Sigmoid colon (tissue), 4 donors: Measurements from ENCODE around the gene KIF17.

Source experiments
- EP300 ChIP-seq, 4 donors: sonication (generic); formaldehyde crosslinking; IDR thresholded peaks; one replicate each; pipeline ENCODE4 v1.6.1; 2017; ENCODE audit warnings: antibody characterized with exemption in 4 of 4
- POLR2A ChIP-seq, 2 donors: fragments of 450-650 bp; IDR thresholded peaks; one replicate each; pipeline ENCODE4 v1.6.1; 2016; ENCODE audit warnings: antibody characterized with exemption in 2 of 2, mild to moderate bottlenecking in 2 of 2, moderate library complexity in 2 of 2
- POLR2AphosphoS5 ChIP-seq, 4 donors: sonication (generic); formaldehyde crosslinking; IDR thresholded peaks; one replicate each; pipeline ENCODE4 v1.6.1; 2017; ENCODE audit warnings: antibody characterized with exemption in 4 of 4
- TF ChIP-seq, protein P1 (sequence below), 4 experiments: fragments of 450-650 bp in 3 of 4; fragments of 200-600 bp in 1 of 4; IDR thresholded peaks; one replicate each; pipeline ENCODE4 v1.5.1; 2016 to 2019; ENCODE audit warnings: antibody characterized with exemption in 4 of 4, mild to moderate bottlenecking in 3 of 4, moderate library complexity in 2 of 4

DNA sequence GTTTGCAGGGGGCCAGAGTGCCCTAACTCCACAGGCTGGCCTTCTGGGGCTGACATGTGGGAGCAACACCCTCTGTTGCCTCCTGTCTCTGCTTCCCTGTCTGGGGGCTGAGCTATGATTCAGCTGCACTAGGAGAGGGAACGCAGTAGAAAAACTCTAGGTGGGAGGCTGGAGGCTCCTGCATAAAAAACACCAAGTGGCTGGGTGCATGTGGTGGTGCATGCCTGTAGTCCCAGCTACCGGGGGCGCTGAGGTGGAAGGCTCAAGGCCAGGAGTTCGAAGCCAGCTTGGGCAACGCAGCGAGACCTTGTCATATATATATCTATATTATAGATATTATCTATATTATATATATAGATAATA lies 5.6 kb downstream of the KIF17 start:
- TF ChIP-seq, protein P1, sequence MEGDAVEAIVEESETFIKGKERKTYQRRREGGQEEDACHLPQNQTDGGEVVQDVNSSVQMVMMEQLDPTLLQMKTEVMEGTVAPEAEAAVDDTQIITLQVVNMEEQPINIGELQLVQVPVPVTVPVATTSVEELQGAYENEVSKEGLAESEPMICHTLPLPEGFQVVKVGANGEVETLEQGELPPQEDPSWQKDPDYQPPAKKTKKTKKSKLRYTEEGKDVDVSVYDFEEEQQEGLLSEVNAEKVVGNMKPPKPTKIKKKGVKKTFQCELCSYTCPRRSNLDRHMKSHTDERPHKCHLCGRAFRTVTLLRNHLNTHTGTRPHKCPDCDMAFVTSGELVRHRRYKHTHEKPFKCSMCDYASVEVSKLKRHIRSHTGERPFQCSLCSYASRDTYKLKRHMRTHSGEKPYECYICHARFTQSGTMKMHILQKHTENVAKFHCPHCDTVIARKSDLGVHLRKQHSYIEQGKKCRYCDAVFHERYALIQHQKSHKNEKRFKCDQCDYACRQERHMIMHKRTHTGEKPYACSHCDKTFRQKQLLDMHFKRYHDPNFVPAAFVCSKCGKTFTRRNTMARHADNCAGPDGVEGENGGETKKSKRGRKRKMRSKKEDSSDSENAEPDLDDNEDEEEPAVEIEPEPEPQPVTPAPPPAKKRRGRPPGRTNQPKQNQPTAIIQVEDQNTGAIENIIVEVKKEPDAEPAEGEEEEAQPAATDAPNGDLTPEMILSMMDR (IDR thresholded peaks at IDR 0.05) = no peak
- no peak for TF ChIP-seq POLR2A (IDR thresholded peaks at IDR 0.05)
- no peak for TF ChIP-seq EP300 (IDR thresholded peaks at IDR 0.05)
- no peak for TF ChIP-seq POLR2AphosphoS5 (IDR thresholded peaks at IDR 0.05)
